Stimulated activated CD4-positive, alpha-beta T cell treated with anti-CD3 and anti-CD28 coated beads, Interleukin-15, amount 100 ng/mL, for 48 hours (primary cell): Measurements from ENCODE around the gene FLCN.

Source experiments
- DNase-seq, 2 donors: peaks; one replicate each; pipeline ENCODE4 v3.0.0-alpha.2; 2020; ENCODE audit warnings: low read depth in 2 of 2

FLCN gene

GRCh38 chr17:17167356-17167755, 69.6 kb downstream of the FLCN start:
- DNase-seq, result no peak

GRCh38 chr17:17166446-17166845, 70.5 kb downstream of the FLCN start:
- DNase-seq, result no peak

- no peak for DNase-seq
Observed at GRCh38 chr17:17165666-17166308, 71.2 kb downstream of the FLCN start.

GRCh38 chr17:17164676-17165075, 72.3 kb downstream of the FLCN start:
- no peak for DNase-seq

- DNase-seq, result no peak
Observed at GRCh38 chr17:17164156-17164555, 72.8 kb downstream of the FLCN start.
